LNCaP clone FGC (cell line): ENCODE measurements around the gene DDX4.
A peak's percentile ranks its signal among the peaks of the same experiment; 100 is the strongest.

ENCODE experiments used
- DNase-seq: peaks from one replicate; pipeline ENCODE4 v3.0.0-alpha.2; 2011; ENCODE audit warnings: low read depth
- H3K4me3 ChIP-seq: 2 replicates; pipeline ENCODE4 v1.5.1; 2011; ENCODE audit warnings: mild to moderate bottlenecking, low read depth, low read length, control low read depth
- CTCF ChIP-seq: IDR thresholded peaks from 2 replicates; pipeline ENCODE4 v1.5.1; 2012; ENCODE audit warnings: mild to moderate bottlenecking; ENCODE audit not compliant: control insufficient read depth, insufficient read depth; ENCODE audit errors: extremely low read depth

Gene DDX4

GRCh38 chr5:55820488-55820887 lies 82.6 kb downstream of the DDX4 start:
- TF ChIP-seq CTCF = no peak
- no peak overlapping the region for H3K4me3 ChIP-seq
- DNase-seq = no peak

- no peak for DNase-seq
- H3K4me3 ChIP-seq = no peak overlapping the region
Measured at GRCh38 chr5:55821731-55822512, 84.1 kb downstream of the DDX4 start.

GRCh38 chr5:55823151-55823796 lies 85.4 kb downstream of the DDX4 start:
- no peak overlapping the region for H3K4me3 ChIP-seq
- TF ChIP-seq CTCF = no peak
- peak; percentile 98 for DNase-seq

More at GRCh38 chr5:55821731-55822512, 84.1 kb downstream of the DDX4 start:
- TF ChIP-seq CTCF = no peak

- H3K4me3 ChIP-seq = no peak overlapping the region
- DNase-seq = no peak
- no peak for TF ChIP-seq CTCF
Measured at GRCh38 chr5:55829956-55830355, 92.1 kb downstream of the DDX4 start.

GRCh38 chr5:55832446-55832845 lies 94.6 kb downstream of the DDX4 start:
- TF ChIP-seq CTCF = no peak

GRCh38 chr5:55836191-55836590 lies 98.3 kb downstream of the DDX4 start:
- no peak for DNase-seq
- no peak for TF ChIP-seq CTCF
- no peak overlapping the region for H3K4me3 ChIP-seq

More at GRCh38 chr5:55832446-55832845, 94.6 kb downstream of the DDX4 start:
- DNase-seq = no peak
- no peak overlapping the region for H3K4me3 ChIP-seq
